Testis (tissue), 3 donors: Measurements from ENCODE around the gene SLC18A2. TPM values are rescaled to one million over a fixed set of nuclear protein-coding genes. Genes with fewer than 3 reads are reported as not detected.

Experiments used
- DNase-seq: peaks from one replicate; pipeline ENCODE4 v3.0.0-alpha.2; 2019
- H3K27ac ChIP-seq, 2 donors: fragments of 200-600 bp; sonication (generic); one replicate each; pipeline ENCODE4 v1.5.1; 2019
- H3K27me3 ChIP-seq: fragments of 200-600 bp; sonication (generic); one replicate; pipeline ENCODE4 v1.5.1; 2019
- H3K36me3 ChIP-seq: fragments of 200-600 bp; sonication (generic); one replicate; pipeline ENCODE4 v1.5.1; 2017; ENCODE audit warnings: low read depth; ENCODE audit errors: missing control alignments
- H3K4me1 ChIP-seq: fragments of 200-600 bp; sonication (generic); one replicate; pipeline ENCODE4 v1.5.1; 2019
- H3K4me3 ChIP-seq, 2 donors: fragments of 200-600 bp; sonication (generic); one replicate each; pipeline ENCODE4 v1.5.1; 2017 to 2019
- H3K9me3 ChIP-seq: fragments of 200-600 bp; sonication (generic); one replicate; pipeline ENCODE4 v1.5.1; 2017
- POLR2A ChIP-seq: fragments of 450-650 bp; IDR thresholded peaks from one replicate; pipeline ENCODE4 v1.6.1; 2017; ENCODE audit warnings: antibody characterized with exemption, mild to moderate bottlenecking, moderate library complexity
- WGBS, 2 donors: methylation state at CpG; one replicate each; pipeline ENCODE4 v1.1.5; 2018; 5-methylcytosine and 5-hydroxymethylcytosine counted together
- intact Hi-C: fragments of 100-400 bp; cut with DNase I; formaldehyde crosslinking; loops from one replicate; pipeline ENCODE4 v1.15.1; 2023; ENCODE audit warnings: low total_unique reads
- polyA plus RNA-seq: library from polyadenylated mRNA; stranded (reverse); fragments of 350-450 nt; fragmentation: Illumina TruSeq; extraction: RNeasy Lipid Tissue Mini Kit (QIAGEN cat#74804); gene quantifications from one replicate; pipeline ENCODE4 v1.2.3, GENCODE V29; 2014; ENCODE audit warnings: low read depth, low replicate concordance; ENCODE audit not compliant: insufficient read depth
- total RNA-seq, 2 donors: library from RNA; depleted of rRNA; stranded (reverse); fragments of >200 nt; gene quantifications; one replicate each; pipeline ENCODE4 v1.2.3, GENCODE V29; 2016
- TF ChIP-seq, protein P1 (sequence below), 3 experiments: fragments of 450-650 bp in 2 of 3; fragments of 200-600 bp in 1 of 3; sonication (generic) in 1 of 3; IDR thresholded peaks; one replicate each; pipeline ENCODE4 v1.5.1; 2016 to 2019; ENCODE audit warnings: antibody characterized with exemption in 3 of 3, mild to moderate bottlenecking in 2 of 3, moderate library complexity in 1 of 3

Gene SLC18A2
- total and polyA plus RNA-seq, 3 donors from 2014 or later: 1.9 to 2.4 (median 2.0) TPM

DNA sequence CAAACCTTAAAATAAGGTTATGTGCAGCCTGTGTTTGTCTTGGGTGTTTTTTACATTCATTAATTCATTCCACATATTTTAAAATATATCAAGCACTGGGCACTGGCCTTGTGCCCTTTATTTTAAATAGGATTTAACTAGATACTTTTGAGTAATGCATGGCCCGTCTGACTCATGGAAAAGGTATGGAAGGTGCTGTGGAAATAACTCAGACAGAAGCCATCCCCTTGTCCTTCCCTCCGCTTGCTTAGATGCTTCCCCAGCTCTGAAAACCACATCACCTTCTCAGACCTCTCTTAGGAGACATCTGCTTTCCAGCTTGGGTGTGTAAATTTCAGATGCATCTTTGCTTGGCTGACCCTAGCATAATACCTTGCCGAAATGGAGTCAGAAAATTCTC lies 30.5 kb downstream of the SLC18A2 start:
- no peaks in the 10 kb centered on the region for H3K27me3 ChIP-seq
- no peak for DNase-seq
- no peak overlapping the region for H3K4me3 ChIP-seq
- no peak overlapping the region for H3K27ac ChIP-seq
- no peaks in the 10 kb centered on the region for H3K36me3 ChIP-seq
- intact Hi-C loops: no loop called here
- no peaks in the 10 kb centered on the region for H3K4me1 ChIP-seq
- 92 to 97% methylated on average over 3 of the region's 3 CpGs for WGBS, 2 donors
- no peak for TF ChIP-seq POLR2A
- no peaks in the 10 kb centered on the region for H3K9me3 ChIP-seq

DNA sequence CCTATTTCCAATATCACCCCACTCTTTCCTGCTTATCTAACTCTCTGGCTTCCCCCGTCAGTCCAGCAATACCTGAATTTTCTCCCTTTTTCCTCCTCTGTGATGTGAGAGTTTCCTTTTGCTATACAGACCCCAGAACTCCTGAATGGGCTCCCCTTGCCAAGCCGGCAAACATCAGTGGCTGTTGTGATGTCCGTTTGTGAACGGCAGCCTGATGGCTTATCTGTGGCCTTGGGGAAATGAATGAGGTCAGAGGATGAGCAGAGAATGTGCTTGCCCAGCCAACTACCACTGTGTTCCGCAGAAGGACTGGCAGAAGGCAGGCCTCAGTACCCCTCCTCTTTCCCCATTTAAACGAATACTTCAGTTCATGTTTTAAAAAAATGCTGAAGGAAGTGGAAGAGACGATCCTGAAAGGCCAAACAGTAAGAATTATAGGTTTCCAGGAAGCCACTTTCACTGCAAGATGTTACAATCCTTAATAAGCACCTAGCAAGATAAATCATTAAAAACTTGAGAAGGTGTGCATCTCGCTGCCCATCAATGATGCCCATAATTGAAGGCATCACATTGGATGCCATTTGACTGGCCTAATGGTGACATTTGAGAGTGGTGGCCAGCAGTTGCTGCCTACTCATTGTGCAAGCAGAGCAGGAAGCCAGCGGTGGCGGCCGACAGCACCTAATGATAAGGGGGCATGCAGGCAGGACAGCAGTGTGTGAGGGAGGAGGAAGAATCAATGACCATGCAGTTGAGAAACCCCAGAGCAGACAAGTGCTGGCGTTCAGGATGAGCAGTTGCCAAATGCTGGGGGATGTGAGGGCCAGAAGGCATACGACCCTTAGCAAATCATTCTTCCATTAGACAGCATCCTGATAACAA lies 31.5 kb downstream of the SLC18A2 start:
- H3K27ac ChIP-seq: no peak overlapping the region
- H3K4me1 ChIP-seq: no peaks in the 10 kb centered on the region
- no peak for TF ChIP-seq POLR2A
- TF ChIP-seq, protein P1, sequence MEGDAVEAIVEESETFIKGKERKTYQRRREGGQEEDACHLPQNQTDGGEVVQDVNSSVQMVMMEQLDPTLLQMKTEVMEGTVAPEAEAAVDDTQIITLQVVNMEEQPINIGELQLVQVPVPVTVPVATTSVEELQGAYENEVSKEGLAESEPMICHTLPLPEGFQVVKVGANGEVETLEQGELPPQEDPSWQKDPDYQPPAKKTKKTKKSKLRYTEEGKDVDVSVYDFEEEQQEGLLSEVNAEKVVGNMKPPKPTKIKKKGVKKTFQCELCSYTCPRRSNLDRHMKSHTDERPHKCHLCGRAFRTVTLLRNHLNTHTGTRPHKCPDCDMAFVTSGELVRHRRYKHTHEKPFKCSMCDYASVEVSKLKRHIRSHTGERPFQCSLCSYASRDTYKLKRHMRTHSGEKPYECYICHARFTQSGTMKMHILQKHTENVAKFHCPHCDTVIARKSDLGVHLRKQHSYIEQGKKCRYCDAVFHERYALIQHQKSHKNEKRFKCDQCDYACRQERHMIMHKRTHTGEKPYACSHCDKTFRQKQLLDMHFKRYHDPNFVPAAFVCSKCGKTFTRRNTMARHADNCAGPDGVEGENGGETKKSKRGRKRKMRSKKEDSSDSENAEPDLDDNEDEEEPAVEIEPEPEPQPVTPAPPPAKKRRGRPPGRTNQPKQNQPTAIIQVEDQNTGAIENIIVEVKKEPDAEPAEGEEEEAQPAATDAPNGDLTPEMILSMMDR (IDR thresholded peaks at IDR 0.05): no peak
- no peak for DNase-seq
- 58 to 67% methylated on average over 13 of the region's 13 CpGs for WGBS, 2 donors
- intact Hi-C loops: no loop called here
- H3K36me3 ChIP-seq: no peaks in the 10 kb centered on the region
- no peak overlapping the region for H3K4me3 ChIP-seq
- H3K27me3 ChIP-seq: no peaks in the 10 kb centered on the region
- H3K9me3 ChIP-seq: no peaks in the 10 kb centered on the region

DNA sequence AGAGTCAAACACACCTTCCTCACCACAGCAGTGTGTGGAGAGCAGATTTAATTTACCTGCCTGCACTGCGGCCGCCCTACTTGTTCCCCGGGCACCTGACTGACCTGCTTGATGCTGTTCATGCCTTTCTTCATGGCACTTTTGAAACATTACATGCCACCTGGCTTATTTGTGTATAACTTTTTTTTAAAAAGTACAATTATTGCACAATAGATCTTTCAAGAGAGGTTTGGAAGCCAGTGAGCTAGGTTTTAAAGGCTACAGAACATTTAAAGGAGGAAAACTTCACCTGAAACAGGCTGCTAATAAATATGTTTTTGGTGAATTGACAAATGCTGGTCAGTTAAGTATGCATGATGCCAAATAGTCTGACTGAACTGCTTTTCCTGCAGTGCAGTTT lies 33.1 kb downstream of the SLC18A2 start:
- TF ChIP-seq, protein P1 (IDR thresholded peaks at IDR 0.05): no peak
- no peak for TF ChIP-seq POLR2A
- Histone ChIP-seq H3K4me3 (no peak overlapping the region), H3K27me3 (no peaks in the 10 kb centered on the region), H3K4me1 (no peaks in the 10 kb centered on the region), H3K9me3 (no peaks in the 10 kb centered on the region), H3K27ac (no peak overlapping the region), H3K36me3 (no peaks in the 10 kb centered on the region)
- WGBS, 2 donors: 94 to 96% methylated on average over 3 of the region's 3 CpGs
- no peak for DNase-seq
- intact Hi-C loops: no loop called here

DNA sequence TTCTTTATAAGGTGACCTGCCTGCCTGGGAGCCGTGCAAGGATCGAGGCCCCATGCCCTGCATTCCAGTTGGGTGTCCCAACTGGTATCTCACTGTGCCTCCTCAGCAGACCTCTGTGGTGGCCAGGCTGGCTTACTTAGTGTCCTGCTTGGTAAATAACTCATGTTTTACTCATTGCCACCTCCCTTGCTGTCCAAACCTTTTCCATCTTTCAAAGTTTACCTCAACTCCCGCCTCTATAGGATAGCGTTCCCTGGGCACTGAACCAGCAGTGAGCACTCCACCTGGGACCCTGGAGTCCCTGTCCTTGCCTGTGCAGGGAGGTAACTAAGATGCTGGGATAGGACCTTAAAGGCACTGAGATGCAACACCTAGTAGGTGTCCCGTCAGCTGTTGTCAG lies 33.6 kb downstream of the SLC18A2 start:
- intact Hi-C loops: no loop called here
- Histone ChIP-seq H3K4me1 (no peaks in the 10 kb centered on the region), H3K27ac (no peak overlapping the region), H3K27me3 (no peaks in the 10 kb centered on the region), H3K36me3 (no peaks in the 10 kb centered on the region), H3K4me3 (no peak overlapping the region), H3K9me3 (no peaks in the 10 kb centered on the region)
- WGBS, 2 donors: 92 to 96% methylated on average over 5 of the region's 5 CpGs
- DNase-seq: no peak
- TF ChIP-seq, protein P1 (IDR thresholded peaks at IDR 0.05): no peak
- TF ChIP-seq POLR2A: no peak

DNA sequence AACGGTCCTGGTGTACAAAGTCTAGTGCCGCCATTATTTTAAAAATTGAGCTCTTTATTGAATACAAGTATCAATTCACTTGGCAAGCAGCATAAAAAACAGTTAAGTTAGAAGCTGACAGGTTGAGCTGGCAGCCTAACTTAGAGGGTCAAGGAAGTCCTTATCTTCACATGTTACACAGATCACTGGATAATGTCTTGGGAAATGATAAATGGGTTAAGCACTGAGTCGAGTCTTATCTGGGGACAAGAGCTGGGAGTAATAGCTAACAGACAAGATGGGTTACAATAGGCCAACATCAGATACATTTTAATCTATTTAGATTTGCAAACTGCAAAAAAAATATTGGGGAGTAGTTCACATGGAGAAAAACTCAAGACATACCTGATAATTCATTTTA lies 34.2 kb downstream of the SLC18A2 start:
- intact Hi-C loops: no loop called here
- Histone ChIP-seq H3K4me3 (no peak overlapping the region), H3K9me3 (no peaks in the 10 kb centered on the region), H3K27ac (no peak overlapping the region), H3K27me3 (no peaks in the 10 kb centered on the region), H3K4me1 (no peaks in the 10 kb centered on the region), H3K36me3 (no peaks in the 10 kb centered on the region)
- no peak for DNase-seq
- TF ChIP-seq, protein P1 (IDR thresholded peaks at IDR 0.05): no peak
- TF ChIP-seq POLR2A: no peak
- 53 to 72% methylated on average over 3 of the region's 3 CpGs for WGBS, 2 donors
